Muscle layer of duodenum (tissue), 2 donors: ENCODE measurements around the gene KHDC1L.
"Not testable (repeated sequence)": the region's sequence is repeated elsewhere in the genome, so short reads cannot be mapped to it uniquely, and the experiment has no call there.

Experiments
- H3K27ac ChIP-seq: one replicate; pipeline ENCODE4 v1.7.0; 2013; ENCODE audit warnings: mild to moderate bottlenecking, low read length
- H3K27me3 ChIP-seq: one replicate; pipeline ENCODE4 v1.7.0; 2013; ENCODE audit warnings: low read depth, mild to moderate bottlenecking, control low read depth, low read length
- H3K36me3 ChIP-seq, 2 donors: one replicate each; pipeline ENCODE4 v1.7.0; 2013; ENCODE audit warnings: low read length in 2 of 2, control low read depth in 1 of 2, mild to moderate bottlenecking in 1 of 2; ENCODE audit not compliant: insufficient read depth in 2 of 2, control insufficient read depth in 1 of 2
- H3K4me1 ChIP-seq, 2 donors: one replicate each; pipeline ENCODE4 v1.7.0; 2013; ENCODE audit warnings: low read length in 2 of 2, mild to moderate bottlenecking in 2 of 2, control low read depth in 1 of 2, moderate library complexity in 1 of 2; ENCODE audit not compliant: insufficient read depth in 2 of 2, control insufficient read depth in 1 of 2
- H3K4me3 ChIP-seq, 2 donors: one replicate each; pipeline ENCODE4 v1.7.0; 2013; ENCODE audit warnings: low read length in 2 of 2, low read depth in 1 of 2, mild to moderate bottlenecking in 1 of 2
- H3K9me3 ChIP-seq, 2 donors: one replicate each; pipeline ENCODE4 v1.7.0; 2013; ENCODE audit warnings: low read length in 2 of 2, control low read depth in 1 of 2, mild to moderate bottlenecking in 1 of 2; ENCODE audit not compliant: control insufficient read depth in 1 of 2
- donor health status: healthy.

KHDC1L gene, protein sequence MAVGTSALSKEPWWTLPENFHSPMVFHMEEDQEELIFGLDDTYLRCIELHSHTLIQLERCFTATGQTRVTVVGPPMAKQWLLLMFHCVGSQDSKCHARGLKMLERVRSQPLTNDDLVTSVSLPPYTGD

DNA sequence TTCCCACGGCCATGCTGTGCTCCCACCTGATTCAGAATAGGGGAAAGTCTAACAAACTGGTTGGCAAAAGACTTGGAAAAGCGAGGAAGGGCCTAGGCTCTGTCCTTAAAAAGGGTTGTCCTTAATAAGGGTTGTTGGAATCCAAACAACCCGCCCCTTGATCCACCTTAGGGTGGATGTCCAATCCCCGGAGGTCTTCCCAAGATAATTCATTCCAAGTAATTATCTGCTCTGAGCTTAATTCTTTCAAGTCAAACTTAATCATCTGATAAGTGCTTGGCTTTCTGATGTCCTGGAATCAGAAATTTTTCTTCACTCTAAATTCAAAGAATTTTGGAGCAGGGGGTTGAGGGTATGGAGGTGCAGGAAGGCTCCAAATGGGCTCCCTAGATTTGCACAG, at the start of gene KHDC1L:
KHDC1L (minus strand) TSS at position 101 of the 400 bp plus-strand sequence; CDS start at position 13, 88 bp downstream.
- no peak within 1 kb of the TSS for H3K27ac ChIP-seq
- H3K9me3 ChIP-seq = no peaks in the 10 kb centered on the region
- H3K4me3 ChIP-seq = no peak within 1 kb of the TSS
- H3K36me3 ChIP-seq = no peaks in the 10 kb centered on the region
- no peaks in the 10 kb centered on the region for H3K4me1 ChIP-seq
- no peaks in the 10 kb centered on the region for H3K27me3 ChIP-seq

- not testable (repeated sequence) for H3K9me3 ChIP-seq, H3K27ac ChIP-seq, H3K4me1 ChIP-seq, H3K36me3 ChIP-seq, H3K4me3 ChIP-seq, H3K27me3 ChIP-seq
Measured at GRCh38 chr6:73269296-73269695, 44.0 kb upstream of the KHDC1L start.

DNA sequence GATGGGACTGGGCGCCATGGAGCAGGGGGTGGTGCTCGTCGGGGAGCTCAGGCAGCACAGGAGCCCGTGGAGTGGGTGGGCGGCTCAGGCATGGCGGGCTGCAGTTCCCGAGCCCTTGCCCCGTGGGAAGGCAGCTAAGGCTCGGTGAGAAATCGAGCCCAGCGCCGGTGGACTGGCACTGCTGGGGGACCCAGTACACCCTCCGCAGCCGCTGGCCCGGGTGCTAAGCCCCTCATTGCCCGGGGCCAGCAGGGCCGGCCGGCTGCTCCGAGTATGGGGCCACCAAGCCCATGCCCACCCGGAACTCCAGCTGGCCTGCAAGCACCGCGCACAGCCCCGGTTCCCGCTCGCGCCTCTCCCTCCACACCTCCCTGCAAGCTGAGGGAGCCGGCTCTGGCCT, 43.6 kb upstream of the KHDC1L start:
- not testable (repeated sequence) for H3K27me3 ChIP-seq, H3K4me1 ChIP-seq, H3K4me3 ChIP-seq, H3K27ac ChIP-seq, H3K9me3 ChIP-seq, H3K36me3 ChIP-seq

GRCh38 chr6:73264446-73264845, 39.1 kb upstream of the KHDC1L start:
- Histone ChIP-seq H3K4me3 (no peak overlapping the region), H3K27me3 (no peaks in the 10 kb centered on the region), H3K4me1 (peaks cover 0 to 25% of the 10 kb centered on the region in 2 donors), H3K9me3 (no peaks in the 10 kb centered on the region), H3K36me3 (no peaks in the 10 kb centered on the region), H3K27ac (no peak overlapping the region)

GRCh38 chr6:73263570-73263909, 38.2 kb upstream of the KHDC1L start:
- Histone ChIP-seq H3K27ac (no peak overlapping the region), H3K36me3 (no peaks in the 10 kb centered on the region)

GRCh38 chr6:73262671-73263569, 37.6 kb upstream of the KHDC1L start, which contains the start of gene KHDC1:
Gene KHDC1, minus strand, starts transcription at chr6:73263196. Its CDS starts 20,679 bp downstream, at chr6:73242517.
- peaks cover 0 to 25% of the 10 kb centered on the region in 2 donors for H3K4me1 ChIP-seq
- H3K36me3 ChIP-seq = no peaks in the 10 kb centered on the region
- peak within 1 kb of the TSS; percentile 75 to 96 for H3K4me3 ChIP-seq
- H3K27ac ChIP-seq = no peak within 1 kb of the TSS
- H3K27me3 ChIP-seq = no peaks in the 10 kb centered on the region
- no peaks in the 10 kb centered on the region for H3K9me3 ChIP-seq

More at GRCh38 chr6:73263570-73263909, 38.2 kb upstream of the KHDC1L start:
- Histone ChIP-seq H3K9me3 (no peaks in the 10 kb centered on the region), H3K4me1 (peaks cover 0 to 25% of the 10 kb centered on the region in 2 donors), H3K4me3 (peak overlapping the region; percentile 74 to 96), H3K27me3 (no peaks in the 10 kb centered on the region)

DNA sequence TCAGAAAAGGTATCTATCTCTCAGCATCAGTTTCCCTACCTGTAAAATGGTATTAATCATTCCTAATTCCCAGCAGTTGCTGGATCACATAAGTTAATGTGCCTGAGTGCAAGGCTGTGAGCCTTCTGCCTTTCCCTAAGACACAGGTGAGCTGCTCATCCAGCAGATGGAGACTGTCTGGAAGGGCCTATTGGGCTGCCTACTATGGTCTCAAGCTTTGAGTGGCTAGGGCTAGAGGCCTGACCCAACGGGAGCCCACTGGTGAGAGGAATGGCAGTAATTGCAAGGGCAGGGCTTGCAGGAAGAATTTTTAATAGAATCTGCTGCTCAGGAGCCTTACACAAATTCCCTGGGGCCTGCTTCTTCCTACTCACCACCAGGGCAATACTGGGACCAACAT, 33.4 kb upstream of the KHDC1L start:
- H3K27ac ChIP-seq = no peak overlapping the region
- H3K4me1 ChIP-seq = peaks cover 0 to 13% of the 10 kb centered on the region in 2 donors
- no peaks in the 10 kb centered on the region for H3K27me3 ChIP-seq
- H3K9me3 ChIP-seq = no peaks in the 10 kb centered on the region
- H3K36me3 ChIP-seq = no peaks in the 10 kb centered on the region
- no peak overlapping the region for H3K4me3 ChIP-seq

DNA sequence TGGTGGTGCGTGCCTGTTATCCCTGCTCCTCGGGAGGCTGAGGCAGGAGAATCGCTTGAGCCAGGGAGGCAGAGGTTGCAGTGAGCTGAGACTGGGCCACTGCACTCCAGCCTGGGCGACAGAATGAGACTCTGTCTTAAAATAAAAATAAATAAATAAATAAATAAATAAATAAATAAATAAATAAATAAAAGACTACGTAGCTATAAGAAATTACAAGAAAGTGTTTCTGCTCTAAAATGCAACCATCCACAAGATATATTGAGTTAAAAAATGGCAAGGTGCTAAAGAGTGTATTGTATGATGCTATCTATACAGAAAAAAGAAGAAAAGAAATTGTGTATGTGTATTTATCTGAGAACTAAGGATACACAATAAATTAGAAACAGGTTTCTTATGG, 29.0 kb upstream of the KHDC1L start:
- H3K36me3 ChIP-seq, H3K4me3 ChIP-seq, H3K27ac ChIP-seq, H3K4me1 ChIP-seq, H3K9me3 ChIP-seq, H3K27me3 ChIP-seq: not testable (repeated sequence)

GRCh38 chr6:73252703-73253102, 27.4 kb upstream of the KHDC1L start:
- Histone ChIP-seq H3K36me3 (no peaks in the 10 kb centered on the region), H3K4me3 (no peak overlapping the region), H3K27me3 (no peaks in the 10 kb centered on the region), H3K27ac (no peak overlapping the region), H3K4me1 (no peaks in the 10 kb centered on the region), H3K9me3 (no peaks in the 10 kb centered on the region)

DNA sequence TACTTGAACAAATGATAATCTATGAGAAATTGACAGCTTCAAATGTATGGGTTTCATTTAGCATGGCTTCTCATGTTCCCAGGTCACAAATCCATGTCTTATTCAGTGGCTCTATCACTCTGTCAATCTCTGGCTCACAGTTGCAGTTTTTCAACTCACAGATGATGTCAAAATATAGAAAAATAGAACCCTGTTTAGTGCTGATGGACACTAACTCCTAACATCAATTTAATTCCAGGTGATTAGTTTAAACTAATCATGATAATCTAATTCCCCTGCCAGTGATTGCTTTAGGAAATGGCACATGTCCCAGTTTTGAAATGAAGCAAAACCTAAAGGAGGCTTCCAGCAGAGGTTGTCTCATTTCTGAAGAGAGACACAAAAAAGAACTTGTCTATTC, 24.7 kb upstream of the KHDC1L start:
- no peaks in the 10 kb centered on the region for H3K4me1 ChIP-seq
- no peaks in the 10 kb centered on the region for H3K9me3 ChIP-seq
- no peak overlapping the region for H3K4me3 ChIP-seq
- no peak overlapping the region for H3K27ac ChIP-seq
- H3K36me3 ChIP-seq = no peaks in the 10 kb centered on the region
- H3K27me3 ChIP-seq = no peaks in the 10 kb centered on the region

DNA sequence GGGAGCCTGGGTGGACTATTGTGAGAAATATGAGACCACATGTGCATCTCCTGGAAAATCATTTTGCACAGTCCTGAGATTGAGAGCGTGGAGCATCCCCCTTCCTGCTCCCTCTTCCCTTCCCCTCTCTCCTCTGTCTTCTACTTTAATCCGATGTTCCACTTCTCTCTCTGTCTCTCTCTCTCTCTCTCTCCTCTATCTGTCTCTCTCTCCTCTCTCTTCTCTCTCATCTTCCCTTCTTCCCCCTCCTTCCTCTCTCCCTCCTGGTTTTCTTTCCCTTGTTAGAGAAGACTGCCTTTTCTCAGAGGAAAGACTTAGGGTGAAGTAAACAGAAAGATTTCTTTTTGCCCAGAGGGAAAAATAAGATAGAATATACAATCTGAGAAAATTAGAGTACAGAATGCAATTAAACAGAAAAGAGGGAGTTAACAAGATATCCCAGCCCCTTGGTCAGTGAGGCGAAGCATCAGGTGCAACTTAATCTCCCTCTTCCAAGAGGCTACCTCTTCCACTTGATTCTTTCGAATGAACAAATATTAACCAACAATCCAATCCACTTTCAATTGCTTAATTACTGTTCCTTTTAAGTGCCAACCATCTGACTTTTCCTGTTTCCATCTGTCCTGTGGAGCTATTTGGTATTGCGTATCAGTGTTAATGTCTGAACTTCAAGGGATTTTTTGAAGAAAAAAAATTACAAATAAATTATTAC, 23.1 kb upstream of the KHDC1L start:
- Histone ChIP-seq H3K36me3 (no peaks in the 10 kb centered on the region), H3K27ac (no peak overlapping the region), H3K4me3 (no peak overlapping the region), H3K9me3 (no peaks in the 10 kb centered on the region), H3K4me1 (no peaks in the 10 kb centered on the region), H3K27me3 (no peaks in the 10 kb centered on the region)
